GM12892 (cell line): ENCODE results near the gene NIBAN1.
A peak's percentile ranks its signal among the peaks of the same experiment; 100 is the strongest.

ENCODE experiments used
- DNase-seq: peaks from one replicate; pipeline ENCODE4 v3.0.0; 2011; ENCODE audit not compliant: insufficient read length
- FAIRE-seq: peaks from 2 replicates; lab custom pipeline; 2011; peaks lifted over from hg19 to GRCh38; lab: Jason Lieb, UNC
- POLR2A ChIP-seq: IDR thresholded peaks from 2 replicates; pipeline ENCODE4 v1.6.1; 2011; ENCODE audit warnings: low read depth, low read length, control low read depth
- POLR2AphosphoS5 ChIP-seq: IDR thresholded peaks from 2 replicates; pipeline ENCODE4 v1.6.1; 2011; ENCODE audit warnings: low read depth, low read length, control low read depth
- TAF1 ChIP-seq: IDR thresholded peaks from 2 replicates; pipeline ENCODE4 v1.6.1; 2011; ENCODE audit warnings: low read depth, mild to moderate bottlenecking, control low read depth, low read length, borderline replicate concordance

The NIBAN1 gene

GRCh38 chr1:184940226-184940625 lies 34.1 kb downstream of the NIBAN1 start:
- FAIRE-seq, result no peak
- TF ChIP-seq POLR2A, result no peak

GRCh38 chr1:184937729-184938128 lies 36.6 kb downstream of the NIBAN1 start:
- FAIRE-seq, result peak; percentile 9
- DNase-seq, result no peak

More at GRCh38 chr1:184940226-184940625, 34.1 kb downstream of the NIBAN1 start:
- DNase-seq, result no peak

GRCh38 chr1:184935920-184936798 lies 38.1 kb downstream of the NIBAN1 start:
- FAIRE-seq, result no peak
- DNase-seq, result no peak
- TF ChIP-seq POLR2AphosphoS5 (no peak), POLR2A (no peak), TAF1 (no peak)

More at GRCh38 chr1:184937729-184938128, 36.6 kb downstream of the NIBAN1 start:
- no peak for TF ChIP-seq POLR2A
- no peak for TF ChIP-seq POLR2AphosphoS5
- no peak for TF ChIP-seq TAF1

GRCh38 chr1:184933944-184934343 lies 40.4 kb downstream of the NIBAN1 start:
- DNase-seq (no peak), FAIRE-seq (peak; percentile 14)
- TF ChIP-seq POLR2AphosphoS5 (no peak), POLR2A (no peak), TAF1 (no peak)

GRCh38 chr1:184932319-184932718 lies 42.0 kb downstream of the NIBAN1 start:
- FAIRE-seq, result no peak
- DNase-seq, result no peak
- TF ChIP-seq POLR2A (no peak), POLR2AphosphoS5 (no peak), TAF1 (no peak)

- DNase-seq, result no peak
- FAIRE-seq, result no peak
- TF ChIP-seq TAF1, result no peak
These were observed 42.7 kb downstream of the NIBAN1 start for GRCh38 chr1:184931566-184931965.

GRCh38 chr1:184930645-184931044 lies 43.7 kb downstream of the NIBAN1 start:
- no peak for FAIRE-seq
- no peak for DNase-seq
- TF ChIP-seq POLR2AphosphoS5 (no peak), TAF1 (no peak)

DNA sequence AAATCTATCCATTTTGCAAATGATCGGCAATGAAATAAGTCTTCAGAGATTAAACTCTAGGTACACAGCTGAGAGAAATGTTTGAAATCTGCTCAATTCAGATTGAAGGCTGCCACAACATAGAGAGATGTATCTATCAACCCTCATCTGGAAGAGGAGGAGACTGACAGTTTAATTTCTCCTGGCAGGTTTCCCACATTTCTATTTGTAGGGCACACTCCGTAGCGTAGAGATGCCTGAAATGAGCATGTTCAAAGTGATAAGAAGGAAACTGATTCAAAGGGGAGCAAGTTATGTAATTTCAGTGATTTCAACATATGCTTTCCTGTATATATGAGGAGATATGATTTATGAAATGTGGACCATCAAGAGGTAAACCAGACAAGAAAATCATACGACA lies 44.1 kb downstream of the NIBAN1 start:
- FAIRE-seq, result no peak
- no peak for TF ChIP-seq TAF1
- TF ChIP-seq POLR2AphosphoS5, result no peak
- DNase-seq, result no peak

DNA sequence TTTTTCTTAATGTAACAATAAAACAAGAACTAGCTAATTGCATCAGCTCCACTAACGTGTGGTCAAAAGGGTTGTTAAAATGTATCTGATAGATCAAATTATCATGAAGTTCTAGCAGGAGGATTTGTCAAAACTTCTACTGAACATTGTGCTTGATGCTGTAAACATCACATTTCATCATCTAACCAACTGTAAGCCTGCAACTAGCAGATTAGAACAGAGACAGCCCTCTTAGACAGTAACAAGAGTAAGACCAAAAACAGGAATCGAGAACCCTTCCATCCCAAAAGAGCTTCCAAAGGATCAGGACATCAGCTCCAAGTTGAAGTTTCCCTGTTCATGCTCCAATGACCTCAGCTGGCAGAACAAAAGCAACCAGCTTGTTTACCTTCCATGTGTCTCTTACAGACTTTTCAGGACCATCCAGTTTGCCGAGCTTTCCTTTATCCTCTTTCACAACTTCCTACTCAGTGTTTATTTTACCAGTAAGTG lies 44.6 kb downstream of the NIBAN1 start:
- FAIRE-seq, result no peak
- no peak for TF ChIP-seq POLR2AphosphoS5
- no peak for TF ChIP-seq POLR2A
- no peak for TF ChIP-seq TAF1
- DNase-seq, result no peak

DNA sequence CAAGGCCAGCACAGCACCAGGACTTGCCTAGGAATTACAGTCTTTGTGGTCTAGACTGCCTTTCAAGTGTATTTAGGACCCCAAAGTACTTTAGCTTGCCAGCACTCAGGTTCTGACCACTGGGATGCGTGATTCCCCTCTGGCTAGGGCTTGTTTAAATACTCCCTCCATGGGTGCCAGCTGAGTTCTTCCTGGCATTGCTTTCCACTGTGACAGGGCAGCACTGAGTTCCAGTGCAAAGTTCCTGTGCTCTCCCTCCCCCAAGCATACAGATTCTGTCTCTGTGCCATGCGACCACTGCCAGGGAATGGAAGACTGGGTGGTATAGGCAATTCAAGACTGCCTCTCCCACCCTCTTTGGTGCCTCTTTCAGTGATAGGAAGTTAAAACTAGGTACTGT lies 45.9 kb downstream of the NIBAN1 start:
- no peak for TF ChIP-seq TAF1
- no peak for TF ChIP-seq POLR2A
- TF ChIP-seq POLR2AphosphoS5, result no peak
- no peak for DNase-seq
- no peak for FAIRE-seq
